ENCODE measurements around the gene USP26.

Gene USP26

GRCh38 chrX:133033010-133033409 is 63.9 kb downstream of the USP26 start:
- H4K20me1 ChIP-seq (ENCODE audit: insufficient read depth, low read length), result no peaks in the 10 kb centered on the region
- H2AFZ ChIP-seq (ENCODE audit: low read depth, low read length), result no peak overlapping the region
- H3K9ac ChIP-seq (ENCODE audit: low read length), result no peak overlapping the region
- no peaks in the 10 kb centered on the region for H3K36me3 ChIP-seq (replicated peaks; ENCODE audit: low read depth, low read length)
- H3K4me1 ChIP-seq (ENCODE audit: low read length), result no peaks in the 10 kb centered on the region
- H3K27me3 ChIP-seq (ENCODE audit: low read depth, low read length), result no peaks in the 10 kb centered on the region
- no peak overlapping the region for H3K4me2 ChIP-seq (ENCODE audit: low read length)
- TF ChIP-seq EZH2phosphoT487 (IDR thresholded peaks at IDR 0.05; ENCODE audit: low read depth), result no peak
- TF ChIP-seq, protein P1, sequence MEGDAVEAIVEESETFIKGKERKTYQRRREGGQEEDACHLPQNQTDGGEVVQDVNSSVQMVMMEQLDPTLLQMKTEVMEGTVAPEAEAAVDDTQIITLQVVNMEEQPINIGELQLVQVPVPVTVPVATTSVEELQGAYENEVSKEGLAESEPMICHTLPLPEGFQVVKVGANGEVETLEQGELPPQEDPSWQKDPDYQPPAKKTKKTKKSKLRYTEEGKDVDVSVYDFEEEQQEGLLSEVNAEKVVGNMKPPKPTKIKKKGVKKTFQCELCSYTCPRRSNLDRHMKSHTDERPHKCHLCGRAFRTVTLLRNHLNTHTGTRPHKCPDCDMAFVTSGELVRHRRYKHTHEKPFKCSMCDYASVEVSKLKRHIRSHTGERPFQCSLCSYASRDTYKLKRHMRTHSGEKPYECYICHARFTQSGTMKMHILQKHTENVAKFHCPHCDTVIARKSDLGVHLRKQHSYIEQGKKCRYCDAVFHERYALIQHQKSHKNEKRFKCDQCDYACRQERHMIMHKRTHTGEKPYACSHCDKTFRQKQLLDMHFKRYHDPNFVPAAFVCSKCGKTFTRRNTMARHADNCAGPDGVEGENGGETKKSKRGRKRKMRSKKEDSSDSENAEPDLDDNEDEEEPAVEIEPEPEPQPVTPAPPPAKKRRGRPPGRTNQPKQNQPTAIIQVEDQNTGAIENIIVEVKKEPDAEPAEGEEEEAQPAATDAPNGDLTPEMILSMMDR (IDR thresholded peaks at IDR 0.05; ENCODE audit: low read depth, low read length), result no peak
- no peaks in the 10 kb centered on the region for H3K79me2 ChIP-seq (ENCODE audit: low read length)
- no peaks in the 10 kb centered on the region for H3K9me3 ChIP-seq (ENCODE audit: insufficient read depth, low read length)
- no peak overlapping the region for H3K4me3 ChIP-seq (ENCODE audit: low read length)
- H3K27ac ChIP-seq (ENCODE audit: low read length), result no peak overlapping the region

- H2AFZ ChIP-seq (ENCODE audit: low read depth, low read length), result no peak overlapping the region
- H3K9ac ChIP-seq (ENCODE audit: low read length), result no peak overlapping the region
- H3K4me2 ChIP-seq (ENCODE audit: low read length), result no peak overlapping the region
- H3K4me3 ChIP-seq (ENCODE audit: low read length), result no peak overlapping the region
- TF ChIP-seq EZH2phosphoT487 (IDR thresholded peaks at IDR 0.05; ENCODE audit: low read depth), result no peak
- TF ChIP-seq, protein P1 (IDR thresholded peaks at IDR 0.05; ENCODE audit: low read depth, low read length), result no peak
- no peaks in the 10 kb centered on the region for H3K36me3 ChIP-seq (replicated peaks; ENCODE audit: low read depth, low read length)
- no peaks in the 10 kb centered on the region for H4K20me1 ChIP-seq (ENCODE audit: insufficient read depth, low read length)
- H3K4me1 ChIP-seq (ENCODE audit: low read length), result no peaks in the 10 kb centered on the region
- no peaks in the 10 kb centered on the region for H3K9me3 ChIP-seq (ENCODE audit: insufficient read depth, low read length)
- no peaks in the 10 kb centered on the region for H3K27me3 ChIP-seq (ENCODE audit: low read depth, low read length)
- H3K27ac ChIP-seq (ENCODE audit: low read length), result no peak overlapping the region
- H3K79me2 ChIP-seq (ENCODE audit: low read length), result no peaks in the 10 kb centered on the region
These were observed 78.7 kb downstream of the USP26 start for GRCh38 chrX:133018229-133018628.

- Histone ChIP-seq H3K27ac (ENCODE audit: low read length) (no peak overlapping the region), H3K36me3 (replicated peaks; ENCODE audit: low read depth, low read length) (no peaks in the 10 kb centered on the region), H4K20me1 (ENCODE audit: insufficient read depth, low read length) (no peaks in the 10 kb centered on the region), H3K27me3 (ENCODE audit: low read depth, low read length) (no peaks in the 10 kb centered on the region), H3K4me1 (ENCODE audit: low read length) (no peaks in the 10 kb centered on the region), H3K4me2 (ENCODE audit: low read length) (no peak overlapping the region), H2AFZ (ENCODE audit: low read depth, low read length) (no peak overlapping the region), H3K9ac (ENCODE audit: low read length) (no peak overlapping the region), H3K4me3 (ENCODE audit: low read length) (no peak overlapping the region), H3K9me3 (ENCODE audit: insufficient read depth, low read length) (no peaks in the 10 kb centered on the region), H3K79me2 (ENCODE audit: low read length) (no peaks in the 10 kb centered on the region)
- no peak for TF ChIP-seq EZH2phosphoT487 (IDR thresholded peaks at IDR 0.05; ENCODE audit: low read depth)
- TF ChIP-seq, protein P1 (IDR thresholded peaks at IDR 0.05; ENCODE audit: low read depth, low read length), result no peak
These were observed 89.5 kb downstream of the USP26 start for GRCh38 chrX:133007458-133007857.

GRCh38 chrX:133005616-133006015 is 91.3 kb downstream of the USP26 start:
- Histone ChIP-seq H3K36me3 (replicated peaks; ENCODE audit: low read depth, low read length) (no peaks in the 10 kb centered on the region), H3K27me3 (ENCODE audit: low read depth, low read length) (no peaks in the 10 kb centered on the region), H3K9me3 (ENCODE audit: insufficient read depth, low read length) (no peaks in the 10 kb centered on the region), H3K4me3 (ENCODE audit: low read length) (no peak overlapping the region), H2AFZ (ENCODE audit: low read depth, low read length) (no peak overlapping the region), H3K79me2 (ENCODE audit: low read length) (no peaks in the 10 kb centered on the region), H4K20me1 (ENCODE audit: insufficient read depth, low read length) (no peaks in the 10 kb centered on the region), H3K4me2 (ENCODE audit: low read length) (no peak overlapping the region), H3K4me1 (ENCODE audit: low read length) (no peaks in the 10 kb centered on the region), H3K27ac (ENCODE audit: low read length) (no peak overlapping the region), H3K9ac (ENCODE audit: low read length) (no peak overlapping the region)
- TF ChIP-seq, protein P1 (IDR thresholded peaks at IDR 0.05; ENCODE audit: low read depth, low read length), result no peak

Data from OCI-LY3 (cell line).